ENCODE results near the gene DOCK3.
"Not testable (repeated sequence)": the region's sequence is repeated elsewhere in the genome, so short reads cannot be mapped to it uniquely, and the experiment has no call there.

DOCK3 gene

DNA sequence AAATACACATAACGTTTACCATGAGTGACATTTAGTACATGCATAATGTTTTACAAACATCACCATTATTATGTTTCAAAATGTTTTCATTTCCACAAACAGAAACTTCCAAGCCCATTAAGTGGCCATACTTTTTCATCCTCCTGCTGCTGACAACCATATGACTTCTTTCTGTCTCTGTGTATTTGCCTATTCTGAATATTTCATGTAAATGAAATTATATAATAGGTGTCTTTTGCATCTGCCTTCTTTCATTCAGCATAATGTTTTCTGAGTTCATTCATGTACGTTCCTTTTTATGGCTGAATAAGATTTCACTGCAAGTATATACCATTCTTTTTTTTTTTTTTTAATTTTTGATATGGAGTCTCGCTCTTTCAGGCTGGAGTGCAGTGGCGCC, 209.0 kb downstream of the DOCK3 start:
- DNase-seq (ENCODE audit: low spot score): no peak

DNA sequence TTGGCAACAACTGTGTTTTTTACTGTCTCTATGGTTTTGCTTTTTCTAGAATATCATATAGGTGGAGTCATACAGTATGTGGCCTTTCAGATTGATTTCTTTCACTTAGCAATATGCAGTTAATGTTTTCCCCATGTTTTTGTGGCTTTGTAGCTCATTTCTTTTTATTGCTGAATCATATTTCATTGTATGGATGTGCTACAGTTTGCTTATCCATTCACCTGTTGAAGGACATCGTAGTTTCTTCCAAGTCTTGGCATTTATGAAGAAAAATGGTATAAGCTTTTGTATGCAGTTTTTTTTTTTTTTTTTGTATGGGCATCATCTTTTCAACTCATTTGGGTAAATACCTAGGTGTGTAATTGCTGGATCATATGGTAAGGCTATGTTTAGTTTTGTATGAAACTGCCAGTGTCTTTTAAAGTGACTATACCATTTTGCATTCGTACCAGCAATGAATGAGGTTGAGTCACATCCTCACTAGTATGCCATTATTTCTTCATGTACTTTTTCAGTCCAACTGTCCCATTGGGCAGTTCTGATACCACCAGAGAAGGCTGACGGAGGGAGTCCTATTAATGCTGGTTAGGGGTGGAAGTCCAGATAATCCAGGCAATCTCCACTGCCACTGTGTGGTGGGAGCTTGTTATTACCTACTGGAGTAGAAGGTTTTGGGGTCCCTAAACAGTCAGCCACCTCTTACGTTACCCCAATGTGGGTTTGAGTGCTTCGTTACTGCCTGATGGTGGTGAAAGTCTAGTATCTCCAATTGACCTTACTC, 210.5 kb downstream of the DOCK3 start:
- no peak for DNase-seq (ENCODE audit: low spot score)

DNA sequence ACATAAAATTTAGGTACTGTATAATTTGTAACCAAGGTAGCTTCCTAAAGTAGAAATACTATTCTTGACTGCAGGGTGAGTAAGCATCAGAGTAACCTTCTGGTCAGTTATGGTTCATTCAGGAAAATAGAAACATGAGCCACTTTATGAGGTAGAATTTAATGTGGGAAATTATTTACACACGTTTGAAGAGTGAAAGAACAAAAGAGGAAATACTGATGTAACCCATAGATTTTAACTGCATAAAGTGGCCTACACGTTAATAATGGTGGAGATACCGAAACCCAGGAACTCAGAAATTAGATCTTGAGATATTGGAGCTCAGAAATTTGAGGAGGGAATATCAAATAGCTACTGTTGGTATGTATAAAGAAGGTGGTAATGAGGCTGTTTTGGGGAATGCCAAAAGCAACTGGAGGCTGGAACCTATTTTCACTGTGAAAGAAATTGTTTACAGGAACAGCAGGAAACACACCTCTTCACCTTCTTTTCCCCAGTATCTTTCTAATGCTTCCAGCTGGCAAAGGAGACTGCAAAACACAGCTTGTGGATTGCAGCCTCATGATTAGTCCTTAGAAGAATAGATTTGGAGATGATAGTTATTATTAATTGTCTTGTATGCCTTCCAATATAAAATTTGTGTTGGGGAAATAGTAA, 216.1 kb downstream of the DOCK3 start:
- DNase-seq (ENCODE audit: low spot score): no peak

DNA sequence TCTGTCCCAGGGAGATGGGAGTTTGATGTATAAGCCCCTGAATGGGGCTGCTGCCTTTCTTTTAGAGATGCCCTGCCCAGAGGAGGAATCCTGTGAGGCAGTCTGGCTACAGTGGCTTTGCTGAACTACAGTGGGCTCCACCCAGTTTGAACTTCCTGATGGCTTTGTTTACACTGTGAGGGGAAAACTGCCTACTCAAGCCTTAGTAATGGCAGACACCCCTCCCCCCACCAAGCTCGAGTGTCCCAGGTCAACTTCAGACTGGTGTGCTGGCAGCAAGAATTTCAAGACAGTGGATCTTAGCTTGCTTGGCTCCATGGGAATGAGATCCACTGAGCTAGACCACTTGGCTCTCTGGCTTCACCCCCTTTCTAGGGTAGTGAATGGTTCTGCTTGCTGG, 226.4 kb downstream of the DOCK3 start:
- not testable (repeated sequence) for DNase-seq (ENCODE audit: low spot score)

DNA sequence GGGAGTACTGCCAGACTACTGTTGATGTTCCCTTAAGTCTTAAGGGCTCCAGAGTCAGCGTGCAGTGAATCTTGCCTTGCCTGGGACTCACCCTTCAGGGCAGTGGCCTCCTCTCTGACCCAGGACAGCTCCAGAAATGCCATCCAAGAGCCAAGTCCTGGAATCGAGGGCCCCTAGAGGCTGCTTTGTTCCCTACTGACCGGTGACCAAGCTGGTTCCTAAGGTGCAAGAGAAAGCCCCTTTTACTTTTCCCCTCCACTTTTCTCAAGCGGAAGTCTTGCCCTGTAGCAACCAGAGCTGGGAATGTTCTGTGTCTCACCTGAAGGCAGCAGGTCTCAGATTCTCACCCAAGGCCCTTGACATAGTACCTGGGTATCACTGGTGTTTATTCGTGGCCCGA, 238.0 kb downstream of the DOCK3 start:
- DNase-seq (ENCODE audit: low spot score): no peak

DNA sequence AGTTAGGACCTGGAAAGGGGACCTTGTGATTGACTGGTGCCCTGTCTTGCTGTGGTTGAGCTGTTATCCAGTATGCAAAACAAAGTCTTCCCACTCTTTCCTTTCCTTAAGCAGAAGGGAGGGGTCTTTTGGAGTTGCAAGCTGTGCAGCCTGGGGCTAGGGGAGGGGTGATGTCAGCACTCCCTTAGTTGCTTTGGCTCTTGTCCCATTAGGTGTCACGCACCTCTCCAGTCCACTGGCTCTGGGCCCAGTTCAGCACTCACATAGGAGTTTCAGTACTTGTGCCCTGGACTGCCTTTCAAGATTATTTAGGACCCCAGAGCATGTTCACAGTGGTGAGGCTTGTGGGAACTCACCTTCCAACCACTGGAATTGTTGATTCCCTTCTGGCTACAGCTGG, 238.5 kb downstream of the DOCK3 start:
- DNase-seq (ENCODE audit: low spot score): no peak

DNA sequence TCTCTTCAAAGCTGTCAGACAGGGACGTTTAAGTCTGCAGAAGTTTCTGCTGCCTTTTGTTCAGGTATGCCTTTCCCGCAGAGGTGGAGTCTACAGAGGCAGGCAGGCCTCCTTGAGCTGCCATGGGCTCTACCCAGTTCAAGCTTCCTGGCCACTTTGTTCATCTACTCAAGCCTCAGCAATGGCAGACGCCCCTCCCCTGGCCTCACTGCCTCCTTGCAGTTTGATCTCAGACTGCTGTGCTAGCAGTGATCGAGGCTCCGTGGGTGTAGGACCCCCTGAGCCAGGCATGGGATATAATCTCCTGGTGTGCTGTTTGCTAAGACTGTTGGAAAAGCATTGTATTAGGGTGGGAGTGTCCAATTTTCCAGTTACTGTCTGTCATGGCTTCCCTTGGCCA, 247.3 kb downstream of the DOCK3 start:
- DNase-seq (ENCODE audit: low spot score): not testable (repeated sequence)

DNA sequence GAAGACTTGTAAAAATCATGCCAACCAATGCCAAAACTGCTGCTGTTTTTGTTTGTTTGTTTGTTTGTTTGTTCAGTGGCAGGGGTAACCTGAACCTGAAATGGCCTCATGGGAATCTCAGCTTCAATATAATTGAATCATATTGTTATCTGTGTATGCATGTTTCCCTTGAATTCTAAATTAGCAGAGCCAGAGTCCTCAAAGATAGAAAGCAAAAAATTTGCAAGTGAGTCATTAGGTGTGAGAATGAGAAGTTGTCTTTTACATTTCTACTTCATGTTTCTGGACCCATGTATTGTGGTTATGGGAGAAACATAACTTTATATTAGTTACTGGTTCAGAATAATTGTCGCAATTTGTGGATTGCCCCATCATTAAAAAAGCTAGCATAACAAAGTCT, 249.2 kb downstream of the DOCK3 start:
- DNase-seq (ENCODE audit: low spot score): no peak

DNA sequence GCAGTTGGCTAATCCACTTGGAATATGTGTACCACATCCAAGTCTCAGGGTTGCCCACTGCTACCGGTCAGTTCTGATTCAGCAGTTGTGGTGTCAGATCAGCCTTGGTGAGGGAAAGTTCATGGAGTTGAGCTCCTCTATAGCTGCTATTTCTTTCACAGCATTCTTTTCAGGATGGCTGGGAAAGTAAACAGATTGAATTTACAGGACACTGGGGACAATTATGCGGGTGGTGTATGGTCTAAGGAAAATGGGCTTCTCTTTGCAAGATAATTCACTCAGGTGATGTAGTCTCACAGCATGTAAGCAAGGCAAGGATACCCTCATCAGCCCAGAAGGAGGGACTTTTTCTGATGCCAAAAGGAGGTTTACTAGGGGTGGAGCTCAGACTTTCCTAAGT, 249.9 kb downstream of the DOCK3 start:
- DNase-seq (ENCODE audit: low spot score): no peak

DNA sequence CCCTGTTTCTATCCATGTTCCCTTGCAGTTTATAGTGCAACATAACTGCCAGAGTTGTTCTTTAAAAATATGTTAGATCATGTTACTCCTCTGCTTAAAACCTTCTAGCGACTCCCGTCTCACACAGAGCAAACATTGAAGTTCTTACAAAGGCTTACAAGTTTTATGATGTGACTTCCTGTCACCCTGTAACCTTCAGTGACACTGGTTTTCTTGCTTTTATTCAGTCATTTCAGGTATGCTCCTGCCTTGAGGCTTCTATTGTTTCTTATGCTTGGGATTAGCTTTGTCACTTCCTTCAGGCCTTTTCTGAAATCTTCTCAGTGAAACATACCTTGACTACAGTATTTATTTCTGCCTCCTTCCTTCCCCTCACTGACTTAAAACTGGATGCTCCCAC, 252.1 kb downstream of the DOCK3 start:
- no peak for DNase-seq (ENCODE audit: low spot score)

DNA sequence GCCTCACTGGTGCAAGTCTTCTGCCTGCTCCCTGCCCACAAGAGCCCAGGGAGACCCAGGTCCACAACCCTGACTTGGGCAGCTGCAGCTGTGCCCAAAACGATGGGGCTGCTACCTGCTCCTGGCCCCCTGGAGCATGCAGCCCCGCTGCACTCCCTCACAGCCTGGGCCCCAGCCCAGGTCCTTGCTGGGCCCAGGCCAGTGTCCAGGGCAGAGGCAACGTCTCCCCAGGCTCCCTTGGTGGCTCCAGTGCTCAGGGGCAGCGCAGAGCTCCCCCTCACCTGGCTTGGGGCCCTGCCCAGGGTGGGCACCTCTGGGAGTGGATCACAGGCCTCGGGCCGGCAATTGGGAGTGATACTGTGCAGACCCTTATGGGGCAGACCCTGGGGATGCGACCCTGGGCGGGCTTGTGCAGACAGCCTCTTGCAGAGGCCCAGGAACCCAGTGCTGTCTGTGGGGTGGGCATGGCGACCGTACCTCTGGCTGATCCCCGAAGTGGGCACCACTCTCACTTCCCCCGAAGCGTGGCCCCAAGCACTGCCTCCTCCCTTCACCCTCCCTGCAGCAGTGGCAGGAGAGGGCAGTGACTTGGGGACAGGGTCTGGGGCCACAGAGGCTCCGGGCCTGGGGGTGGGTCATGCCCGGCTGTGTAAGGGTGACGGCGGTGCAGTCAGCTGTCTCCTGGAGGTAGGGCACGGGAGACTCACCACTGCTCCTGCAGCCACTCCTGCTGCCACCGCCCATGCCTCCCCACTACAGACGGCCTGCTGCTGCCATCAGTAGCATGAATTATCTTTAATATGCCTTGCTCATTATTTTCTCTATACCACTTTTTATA, 255.9 kb downstream of the DOCK3 start:
- DNase-seq (ENCODE audit: low spot score): no peak

DNA sequence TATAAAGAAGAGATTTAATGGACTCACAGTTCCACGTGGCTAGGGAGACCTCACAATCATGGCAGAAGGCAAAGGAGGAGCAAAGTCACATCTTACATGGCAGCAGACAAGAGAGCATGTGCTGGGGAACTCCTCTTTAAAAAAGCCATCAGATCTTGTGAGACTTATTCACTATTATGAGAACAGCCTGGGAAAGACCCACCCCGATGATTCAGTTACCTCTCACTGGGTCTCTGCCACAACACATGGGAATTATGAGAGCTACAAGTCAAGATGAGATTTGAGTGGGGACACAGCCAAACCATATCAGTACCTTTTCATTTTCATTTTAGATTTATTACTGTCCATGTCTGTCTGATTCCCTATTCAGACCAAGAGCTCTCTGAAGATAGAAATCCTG, 258.2 kb downstream of the DOCK3 start:
- DNase-seq (ENCODE audit: low spot score): not testable (repeated sequence)

DNA sequence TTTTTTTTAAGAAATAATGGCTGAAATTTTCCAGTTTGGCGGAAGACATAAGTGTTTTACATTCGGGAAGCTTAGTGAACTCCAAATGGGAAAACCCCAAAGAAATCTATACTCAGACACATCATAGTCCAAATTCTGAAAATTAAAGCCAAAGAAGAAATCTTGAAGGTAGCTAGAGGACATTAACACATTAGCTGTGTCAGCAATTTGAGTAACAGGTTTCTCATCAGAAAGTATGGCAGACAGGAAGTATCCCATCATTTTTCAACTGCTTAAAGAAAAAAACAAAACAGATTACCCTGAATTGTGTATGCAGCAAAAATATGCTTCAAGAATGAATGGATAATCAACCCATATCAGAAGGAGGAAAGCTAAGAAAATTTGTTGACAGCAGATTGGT, 261.7 kb downstream of the DOCK3 start:
- DNase-seq (ENCODE audit: low spot score): no peak

DNA sequence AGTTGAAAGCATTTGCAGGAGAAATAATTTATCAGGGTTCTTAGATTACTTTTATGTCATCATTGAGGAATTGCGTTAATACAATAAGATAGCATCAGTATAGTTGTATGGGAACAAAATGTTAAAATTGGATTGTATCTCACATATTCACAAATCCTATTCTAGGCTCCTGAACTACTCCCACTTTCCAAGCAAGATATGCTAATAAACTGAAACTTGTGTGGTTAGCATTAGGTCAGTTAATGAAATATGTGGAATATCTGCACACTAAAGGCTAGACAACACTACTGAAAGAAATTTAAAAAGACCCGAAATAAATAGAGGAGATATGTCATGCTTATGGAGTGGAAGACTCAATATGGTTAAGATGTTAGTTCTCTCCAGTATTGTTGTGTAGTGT, 272.7 kb downstream of the DOCK3 start:
- DNase-seq (ENCODE audit: low spot score): no peak

DNA sequence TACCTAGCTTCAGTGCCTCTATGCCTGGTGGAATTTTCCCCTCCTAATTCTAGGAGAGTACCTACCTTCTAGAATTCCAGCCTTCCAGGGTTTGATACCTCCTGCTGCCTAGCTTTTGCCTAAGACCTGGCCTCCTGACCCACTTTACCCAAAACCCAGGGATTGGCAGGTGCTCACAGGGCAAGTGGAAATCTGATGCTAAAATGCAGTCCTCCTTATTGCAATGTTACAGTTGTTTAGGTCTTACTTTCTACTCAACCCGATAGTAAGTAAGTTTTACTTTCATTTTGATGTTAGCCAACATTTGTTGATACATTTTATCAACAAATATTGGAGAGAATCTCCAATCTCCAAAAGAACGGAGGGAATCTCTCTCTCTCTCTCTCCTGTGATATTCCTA, 275.9 kb downstream of the DOCK3 start:
- DNase-seq (ENCODE audit: low spot score): no peak

DNA sequence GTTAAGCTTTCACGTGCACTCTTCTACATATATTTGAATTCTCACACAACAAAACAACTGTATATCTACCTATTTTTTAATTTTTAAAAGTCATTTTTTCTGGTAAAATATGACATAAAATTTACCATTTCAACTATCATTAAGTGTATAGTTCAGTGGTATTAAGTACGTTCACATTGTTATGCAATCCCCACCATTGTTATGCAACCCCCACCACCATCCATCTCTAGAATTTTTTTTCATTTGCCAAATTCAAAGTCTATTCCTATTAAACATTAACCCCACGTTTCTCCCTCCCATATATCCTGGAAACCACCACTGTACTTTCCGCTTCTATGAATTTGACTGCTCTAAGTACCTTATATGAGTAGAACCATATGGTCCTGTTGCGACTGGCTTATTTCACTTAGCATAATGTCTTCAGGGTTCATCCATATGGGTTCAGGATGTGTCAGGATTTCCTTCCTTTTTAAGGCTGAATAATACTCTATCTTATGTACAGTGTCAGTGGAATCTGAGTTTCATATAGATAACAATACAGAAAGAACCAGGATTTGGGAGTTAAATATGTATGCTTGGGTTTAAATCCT, 279.2 kb downstream of the DOCK3 start:
- no peak for DNase-seq (ENCODE audit: low spot score)

DNA sequence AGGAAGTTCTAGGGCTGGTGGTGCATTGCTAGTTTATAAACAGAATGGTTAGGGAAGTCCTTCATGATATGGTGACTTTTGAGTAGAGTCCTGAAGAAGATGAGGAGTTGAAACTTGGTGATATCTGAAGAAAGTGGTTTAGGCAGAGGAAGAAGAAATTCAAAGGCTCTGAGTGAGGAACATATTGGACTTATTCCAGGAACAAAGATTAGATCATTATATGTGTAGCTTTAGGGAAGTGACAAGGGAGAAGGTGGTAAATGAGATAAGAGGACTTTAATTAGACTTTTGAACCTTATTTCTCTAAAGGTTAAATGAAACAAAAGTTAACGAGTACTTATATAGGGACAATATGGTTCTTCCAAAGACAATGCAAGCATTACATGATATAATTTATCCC, 286.7 kb downstream of the DOCK3 start:
- DNase-seq (ENCODE audit: low spot score): no peak

DNA sequence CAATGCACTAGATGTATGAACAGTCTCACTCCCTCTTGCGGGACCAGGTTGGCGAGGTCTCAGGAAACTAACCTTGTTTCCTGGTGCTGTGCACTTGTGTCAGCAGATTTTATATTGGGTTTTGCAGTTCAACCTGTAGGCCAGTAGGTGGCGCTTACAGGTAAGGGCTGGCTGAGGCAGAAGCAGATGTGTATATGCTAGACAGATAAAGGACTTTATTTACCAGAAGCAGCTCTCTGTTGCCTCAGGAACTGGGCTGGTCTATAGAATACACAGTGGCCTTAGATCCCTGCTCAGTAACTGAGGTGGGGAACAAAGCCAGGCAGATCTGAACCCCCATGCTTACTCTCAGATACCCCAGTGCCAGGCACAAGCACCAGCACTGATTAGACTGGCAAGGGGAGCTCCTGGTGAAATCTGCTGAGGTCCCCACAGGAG, 296.8 kb downstream of the DOCK3 start:
- DNase-seq (ENCODE audit: low spot score): peak; percentile 65

DNA sequence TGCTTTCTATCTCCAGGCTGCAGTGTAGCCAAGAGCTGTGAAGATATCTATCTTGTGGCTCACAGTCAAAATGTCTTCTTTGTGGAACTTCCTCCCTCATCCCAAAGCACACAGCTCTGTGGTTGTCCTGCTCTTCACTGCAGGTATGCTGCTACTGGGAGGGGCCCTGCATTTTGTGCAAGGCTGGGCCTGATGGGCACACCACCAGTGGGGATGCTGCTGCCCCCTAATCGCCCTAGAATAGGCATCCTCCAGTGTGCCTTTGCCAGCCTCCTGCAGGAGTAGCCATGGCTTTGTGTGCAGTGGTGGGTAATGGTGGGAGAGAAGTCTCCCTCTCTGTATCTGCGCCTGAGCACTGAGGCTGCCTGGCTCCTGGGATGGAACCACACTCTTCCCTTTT, 297.3 kb downstream of the DOCK3 start:
- DNase-seq (ENCODE audit: low spot score): no peak

DNA sequence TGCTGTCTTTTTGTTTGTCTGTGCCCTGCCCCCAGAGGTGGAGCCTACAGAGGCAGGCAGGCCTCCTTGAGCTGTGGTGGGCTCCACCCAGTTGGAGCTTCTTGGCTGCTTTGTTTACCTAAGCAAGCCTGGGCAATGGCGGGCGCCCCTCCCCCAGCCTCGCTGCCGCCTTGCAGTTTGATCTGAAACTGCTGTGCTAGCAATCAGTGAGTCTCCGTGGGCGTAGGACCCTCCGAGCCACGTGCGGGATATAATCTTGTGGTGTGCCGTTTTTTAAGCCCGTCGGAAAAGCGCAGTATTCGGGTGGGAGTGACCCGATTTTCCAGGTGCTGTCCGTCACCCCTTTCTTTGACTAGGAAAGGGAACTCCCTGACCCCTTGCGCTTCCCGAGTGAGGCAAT, 303.9 kb downstream of the DOCK3 start:
- not testable (repeated sequence) for DNase-seq (ENCODE audit: low spot score)

DNA sequence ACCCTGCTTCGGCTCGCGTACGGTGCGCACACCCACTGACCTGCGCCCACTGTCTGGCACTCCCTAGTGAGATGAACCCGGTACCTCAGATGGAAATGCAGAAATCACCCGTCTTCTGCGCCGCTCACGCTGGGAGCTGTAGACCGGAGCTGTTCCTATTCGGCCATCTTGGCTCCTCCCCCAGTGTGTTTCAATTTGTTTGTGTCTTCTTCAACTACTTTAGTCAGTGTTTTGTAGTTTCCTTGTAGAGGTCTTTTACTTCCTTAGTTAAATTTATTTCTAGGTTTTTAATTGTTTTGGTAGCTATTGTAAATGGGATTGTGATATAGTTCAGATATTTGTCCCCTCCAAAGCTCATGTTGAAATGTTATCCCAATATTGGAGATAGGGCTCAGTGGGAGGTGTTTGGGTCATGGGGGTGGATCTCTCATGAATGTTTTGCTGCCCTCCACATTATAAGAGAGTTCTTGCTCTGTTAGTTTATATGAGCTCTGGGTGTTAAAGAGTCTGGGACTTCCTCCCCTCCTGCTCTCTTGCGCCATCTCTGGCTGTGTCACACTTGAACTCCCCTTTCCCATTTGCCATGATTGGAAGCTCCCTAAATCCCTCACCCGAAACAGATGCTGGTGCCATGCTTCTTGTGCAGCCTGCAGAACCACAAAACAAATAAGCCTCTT, 304.4 kb downstream of the DOCK3 start:
- no peak for DNase-seq (ENCODE audit: low spot score)
